Keratinocyte (primary cell): ENCODE data around the gene FCER1G. TPM values are rescaled to one million over a fixed set of nuclear protein-coding genes. Genes with fewer than 3 reads are reported as not detected.
A peak's percentile ranks its signal among the peaks of the same experiment; 100 is the strongest.

Experiments used
- DNase-seq: peaks from one replicate; pipeline ENCODE4 v3.0.0-alpha.2; 2011; ENCODE audit warnings: low read depth, missing footprints, low spot score
- FAIRE-seq: peaks from 2 replicates; lab custom pipeline; 2011; peaks lifted over from hg19 to GRCh38; lab: Jason Lieb, UNC
- H2AFZ ChIP-seq: 2 replicates; pipeline ENCODE4 v1.6.0; 2012; ENCODE audit warnings: low read length, control low read depth, inconsistent platforms; ENCODE audit not compliant: control insufficient read depth
- H3K27ac ChIP-seq: 2 replicates; pipeline ENCODE4 v1.5.1; 2011; ENCODE audit warnings: low read length; ENCODE audit not compliant: control insufficient read depth, insufficient read depth
- H3K27me3 ChIP-seq: 3 replicates; pipeline ENCODE4 v1.6.0; 2011; ENCODE audit warnings: low read length; ENCODE audit not compliant: control insufficient read depth, insufficient read depth; ENCODE audit errors: extremely low read depth
- H3K36me3 ChIP-seq, 2 experiments: 2 replicates in 1 of 2; 3 replicates in 1 of 2; pipeline ENCODE4 v1.5.1; 2011; ENCODE audit warnings: low read length in 2 of 2, mild to moderate bottlenecking in 1 of 2; ENCODE audit not compliant: control insufficient read depth in 2 of 2, insufficient read depth in 2 of 2; ENCODE audit errors: extremely low read depth in 1 of 2
- H3K4me1 ChIP-seq: 3 replicates; pipeline ENCODE4 v1.5.1; 2011; ENCODE audit warnings: low read length; ENCODE audit not compliant: control insufficient read depth, insufficient read depth; ENCODE audit errors: extremely low read depth
- H3K4me2 ChIP-seq: 3 replicates; pipeline ENCODE4 v1.6.0; 2011; ENCODE audit warnings: low read depth, low read length; ENCODE audit not compliant: control insufficient read depth, insufficient read depth; ENCODE audit errors: extremely low read depth
- H3K4me3 ChIP-seq, 3 experiments: fragments of 200-600 bp in 1 of 3; sonication (generic) in 1 of 3; 2 replicates in 2 of 3; 3 replicates in 1 of 3; pipeline ENCODE4 v1.5.1; 2011 to 2016; ENCODE audit warnings: low read length in 3 of 3, mild to moderate bottlenecking in 3 of 3, control low read depth in 2 of 3, inconsistent platforms in 1 of 3, low read depth in 1 of 3, mixed read lengths in 1 of 3, mixed run types in 1 of 3, moderate library complexity in 1 of 3; ENCODE audit not compliant: control insufficient read depth in 2 of 3, insufficient read depth in 2 of 3; ENCODE audit errors: extremely low read depth in 1 of 3
- H3K79me2 ChIP-seq: 2 replicates; pipeline ENCODE4 v1.6.0; 2012; ENCODE audit warnings: low read length; ENCODE audit not compliant: control insufficient read depth, insufficient read depth
- H3K9ac ChIP-seq: 3 replicates; pipeline ENCODE4 v1.6.0; 2011; ENCODE audit warnings: low read length; ENCODE audit not compliant: control insufficient read depth, insufficient read depth; ENCODE audit errors: extremely low read depth
- H3K9me1 ChIP-seq: 3 replicates; pipeline ENCODE4 v1.6.0; 2011; ENCODE audit warnings: low read length; ENCODE audit not compliant: control insufficient read depth, insufficient read depth; ENCODE audit errors: extremely low read depth
- H3K9me3 ChIP-seq: 2 replicates; pipeline ENCODE4 v1.5.1; 2012; ENCODE audit warnings: low read depth, low read length; ENCODE audit not compliant: control insufficient read depth
- H4K20me1 ChIP-seq: 3 replicates; pipeline ENCODE4 v1.6.0; 2011; ENCODE audit warnings: low read length; ENCODE audit not compliant: control insufficient read depth, insufficient read depth; ENCODE audit errors: extremely low read depth
- CTCF ChIP-seq, 3 experiments: IDR thresholded peaks in 1 of 3; conservative IDR thresholded peaks in 1 of 3; optimal IDR thresholded peaks in 1 of 3; 2 replicates in 2 of 3; 3 replicates in 1 of 3; pipeline versions ENCODE3 to v1.5.1; 2011; ENCODE audit warnings: low read length in 3 of 3, mild to moderate bottlenecking in 3 of 3, moderate library complexity in 2 of 3, control low read depth in 1 of 3, inconsistent platforms in 1 of 3; ENCODE audit not compliant: insufficient read depth in 2 of 3; ENCODE audit errors: extremely low read depth in 1 of 3
- EZH2 ChIP-seq: IDR thresholded peaks from one replicate; pipeline ENCODE4 v1.6.1; 2012; ENCODE audit warnings: inconsistent platforms, mild to moderate bottlenecking, low read length, moderate library complexity
- dilution Hi-C: fragments of 300-500 bp; cut with MboI; formaldehyde crosslinking; loops from one replicate; pipeline ENCODE4 v1.7.0; 2020; ENCODE audit warnings: low sequenced_read_pairs; ENCODE audit not compliant: extremely low pct_ligation_motif_present
- polyA plus RNA-seq, 5 experiments: library from polyadenylated mRNA; depleted of rRNA in 3 of 5; stranded (reverse) in 3 of 5; stranded (forward) in 1 of 5; unstranded in 1 of 5; fragments of >200 nt; gene quantifications; 1 replicate in 1 of 5; 2 replicates in 3 of 5; 3 replicates in 1 of 5; pipeline versions ENCODE4 v1.2.1 to v1.2.3, GENCODE V29; 2011 to 2012; ENCODE audit warnings: missing spikeins in 2 of 5, low read depth in 1 of 5, low replicate concordance in 1 of 5

The FCER1G gene
- polyA plus RNA-seq, 1 donor (not counting 4 experiments of a cell fraction or from before 2014, with no cell fraction given): 1.2 TPM

- Histone ChIP-seq H3K4me2 (no peak overlapping the region), H3K27ac (no peak overlapping the region), H3K9me3 (no peaks in the 10 kb centered on the region), H3K4me3 (no peak overlapping the region), H3K79me2 (peaks cover 13% of the 10 kb centered on the region), H3K9ac (no peak overlapping the region), H4K20me1 (no peaks in the 10 kb centered on the region), H3K36me3 (peaks cover 12 to 17% of the 10 kb centered on the region in 2 experiments), H2AFZ (no peak overlapping the region), H3K27me3 (no peaks in the 10 kb centered on the region), H3K4me1 (peaks cover 19% of the 10 kb centered on the region), H3K9me1 (no peaks in the 10 kb centered on the region)
- TF ChIP-seq EZH2 (no peak), CTCF (optimal IDR thresholded peaks at IDR 0.05 in 1 of 3, IDR thresholded peaks at IDR 0.05 in 1 of 3, conservative IDR thresholded peaks at IDR 0.05 in 1 of 3; ENCODE audit: extremely low read depth in 1 of 3, insufficient read depth in 2 of 3, low read length in 3 of 3) (peak in 1 of 3 experiments; percentile 15)
- dilution Hi-C loops: no loop called here
- DNase-seq (no peak), FAIRE-seq (no peak)
Measured at GRCh38 chr1:161229896-161230295, 14.8 kb downstream of the FCER1G start.

GRCh38 chr1:161230762-161231161 lies 15.7 kb downstream of the FCER1G start:
- Histone ChIP-seq H3K27ac (no peak overlapping the region), H3K4me3 (no peak overlapping the region), H3K9me3 (no peaks in the 10 kb centered on the region), H3K36me3 (peaks cover 12 to 17% of the 10 kb centered on the region in 2 experiments), H3K9ac (no peak overlapping the region), H3K4me2 (no peak overlapping the region), H4K20me1 (no peaks in the 10 kb centered on the region), H3K4me1 (peaks cover 19% of the 10 kb centered on the region), H3K27me3 (no peaks in the 10 kb centered on the region), H2AFZ (no peak overlapping the region), H3K9me1 (no peaks in the 10 kb centered on the region), H3K79me2 (peaks cover 13% of the 10 kb centered on the region)
- no peak for FAIRE-seq
- DNase-seq: no peak
- dilution Hi-C loops: no loop called here
- no peak for TF ChIP-seq EZH2
- TF ChIP-seq CTCF (optimal IDR thresholded peaks at IDR 0.05 in 1 of 3, IDR thresholded peaks at IDR 0.05 in 1 of 3, conservative IDR thresholded peaks at IDR 0.05 in 1 of 3; ENCODE audit: extremely low read depth in 1 of 3, insufficient read depth in 2 of 3, low read length in 3 of 3): no peak
